A549 (cell line): ENCODE data around the gene TMCO6. TPM values are rescaled to one million over a fixed set of nuclear protein-coding genes. Genes with fewer than 3 reads are reported as not detected.
"Not testable (repeated sequence)": the region's sequence is repeated elsewhere in the genome, so short reads cannot be mapped to it uniquely, and the experiment has no call there.

ENCODE experiments used
- ATAC-seq, 2 experiments: fragments of 200-7000 bp in 1 of 2; fragments of >200 bp in 1 of 2; cut with Nextera tagmentation in 1 of 2; cut with Tn5 transposase in 1 of 2; 3 replicates each; pipeline versions ENCODE4 v1.8.0 to v1.9.1; 2018 to 2020; ENCODE audit warnings: mild to moderate bottlenecking in 1 of 2, moderate library complexity in 1 of 2
- CTCF ChIA-PET: fragments of 300-600 bp; sonication (Branson Sonifier 250); formaldehyde crosslinking; extraction: SDS; loops from one replicate; lab custom pipeline; 2021; ENCODE audit warnings: antibody characterized with exemption, inconsistent platforms; lab: Yijun Ruan, JAX
- POLR2A ChIA-PET: fragments of 350-600 bp; formaldehyde crosslinking; extraction: SDS; loops from one replicate; lab custom pipeline; 2021; ENCODE audit warnings: antibody characterized with exemption, inconsistent platforms; lab: Yijun Ruan, JAX
- DNase-seq, 2 experiments: peaks; one replicate each; pipeline versions ENCODE4 v3.0.0 to v3.0.0-alpha.2; 2011 to 2016; ENCODE audit warnings: low read depth in 1 of 2, low spot score in 1 of 2
- FAIRE-seq: peaks from 2 replicates; lab custom pipeline; 2011; peaks lifted over from hg19 to GRCh38; lab: Jason Lieb, UNC
- H3K27ac ChIP-seq, 2 experiments: fragments of >200 bp; sonication (Bioruptor Twin); formaldehyde crosslinking; 3 replicates each; pipeline ENCODE4 v1.5.1; 2016 to 2017
- H3K4me1 ChIP-seq: fragments of >200 bp; sonication (Bioruptor Twin); formaldehyde crosslinking; 3 replicates; pipeline ENCODE4 v1.6.1; 2016
- H3K4me2 ChIP-seq: fragments of >200 bp; sonication (Bioruptor Twin); formaldehyde crosslinking; 3 replicates; pipeline ENCODE4 v1.6.1; 2016
- H3K4me3 ChIP-seq: fragments of >200 bp; sonication (Bioruptor Twin); formaldehyde crosslinking; 3 replicates; pipeline ENCODE4 v1.5.1; 2016
- H3K9me3 ChIP-seq: fragments of >200 bp; sonication (Bioruptor Twin); formaldehyde crosslinking; 3 replicates; pipeline ENCODE4 v1.6.1; 2016
- ATOH8 ChIP-seq: fragments of 250-450 bp; sonication (Bioruptor Pico); IDR thresholded peaks from 2 replicates; pipeline ENCODE4 v1.5.0; 2020; ENCODE audit warnings: low read depth, mild to moderate bottlenecking, moderate library complexity
- BCL3 ChIP-seq: fragments of >200 bp; sonication (Bioruptor Twin); formaldehyde crosslinking; IDR thresholded peaks from 3 replicates; pipeline ENCODE4 v1.6.1; 2016
- CHD2 ChIP-seq: fragments of 150-350 bp; IDR thresholded peaks from 2 replicates; pipeline ENCODE4 v1.6.1; 2014; ENCODE audit warnings: low read length; ENCODE audit not compliant: partially characterized antibody
- EHF ChIP-seq: fragments of 250-450 bp; sonication (Bioruptor Pico); IDR thresholded peaks from 2 replicates; pipeline ENCODE4 v1.5.0; 2020; ENCODE audit warnings: mild to moderate bottlenecking
- EHMT2 ChIP-seq: fragments of 200-600 bp; sonication (generic); IDR thresholded peaks from 2 replicates; pipeline ENCODE4 v1.6.1; 2016; ENCODE audit warnings: antibody characterized with exemption, low read depth, mild to moderate bottlenecking, moderate library complexity
- EP300 ChIP-seq, 2 experiments: fragments of >200 bp; sonication (Bioruptor Twin); formaldehyde crosslinking; IDR thresholded peaks; 2 replicates in 1 of 2; 3 replicates in 1 of 2; pipeline ENCODE4 v1.6.1; 2016 to 2017
- FOSL2 ChIP-seq, 2 experiments: fragments of 450-650 bp in 1 of 2; fragments of >200 bp in 1 of 2; sonication (Bioruptor Twin) in 1 of 2; formaldehyde crosslinking; IDR thresholded peaks; 2 replicates each; pipeline versions ENCODE4 v1.5.0 to v1.6.1; 2016 to 2020; ENCODE audit warnings: mild to moderate bottlenecking in 1 of 2, moderate library complexity in 1 of 2
- FOXS1 ChIP-seq: fragments of 250-450 bp; sonication (Bioruptor Pico); IDR thresholded peaks from 2 replicates; pipeline ENCODE4 v1.5.0; 2020; ENCODE audit warnings: mild to moderate bottlenecking, moderate library complexity
- GATA3 ChIP-seq: IDR thresholded peaks from 2 replicates; pipeline ENCODE4 v1.6.1; 2012; ENCODE audit warnings: borderline replicate concordance
- HOXB5 ChIP-seq: fragments of 250-450 bp; sonication (Bioruptor Pico); IDR thresholded peaks from 2 replicates; pipeline ENCODE4 v1.5.0; 2020; ENCODE audit warnings: mild to moderate bottlenecking, moderate library complexity
- KDM5A ChIP-seq: fragments of 200-600 bp; sonication (generic); IDR thresholded peaks from 2 replicates; pipeline ENCODE4 v1.6.1; 2016; ENCODE audit warnings: antibody characterized with exemption, mild to moderate bottlenecking
- MAFK ChIP-seq: fragments of 450-650 bp; IDR thresholded peaks from 2 replicates; pipeline ENCODE4 v1.6.1; 2014; ENCODE audit not compliant: partially characterized antibody
- MAZ ChIP-seq: fragments of 150-350 bp; IDR thresholded peaks from 2 replicates; pipeline ENCODE4 v1.6.1; 2014; ENCODE audit warnings: antibody characterized with exemption, low read depth, low read length, borderline replicate concordance
- NPAS2 ChIP-seq: fragments of 250-450 bp; sonication (Bioruptor Pico); IDR thresholded peaks from 2 replicates; pipeline ENCODE4 v1.8.0; 2022; ENCODE audit warnings: mild to moderate bottlenecking, moderate library complexity, borderline replicate concordance
- NR3C1 ChIP-seq: fragments of >200 bp; sonication (Bioruptor Twin); formaldehyde crosslinking; IDR thresholded peaks from 3 replicates; pipeline ENCODE4 v1.6.1; 2017
- POLR2A ChIP-seq: IDR thresholded peaks from 2 replicates; pipeline ENCODE4 v1.6.1; 2012; ENCODE audit warnings: mild to moderate bottlenecking, low read length
- RARB ChIP-seq: fragments of 250-450 bp; sonication (Bioruptor Pico); IDR thresholded peaks from 2 replicates; pipeline ENCODE4 v1.8.0; 2021; ENCODE audit warnings: mild to moderate bottlenecking, moderate library complexity
- RFX5 ChIP-seq: fragments of 450-650 bp; IDR thresholded peaks from 2 replicates; pipeline ENCODE4 v1.7.1; 2014; ENCODE audit warnings: antibody characterized with exemption, mild to moderate bottlenecking, moderate library complexity
- SMC3 ChIP-seq: fragments of >200 bp; sonication (Bioruptor Twin); formaldehyde crosslinking; IDR thresholded peaks from 3 replicates; pipeline ENCODE4 v1.6.1; 2018; ENCODE audit warnings: inconsistent platforms
- ZC3H11A ChIP-seq: fragments of 450-650 bp; IDR thresholded peaks from 2 replicates; pipeline ENCODE4 v1.6.1; 2014; ENCODE audit warnings: antibody characterized with exemption, mild to moderate bottlenecking
- ZFP36 ChIP-seq: fragments of 450-650 bp; IDR thresholded peaks from 2 replicates; pipeline ENCODE4 v1.6.1; 2014; ENCODE audit warnings: borderline replicate concordance; ENCODE audit not compliant: partially characterized antibody
- ZSCAN20 ChIP-seq: fragments of 250-450 bp; sonication (Bioruptor Pico); IDR thresholded peaks from 2 replicates; pipeline ENCODE4 v1.8.0; 2022; ENCODE audit warnings: mild to moderate bottlenecking, moderate library complexity
- whole genome bisulfite sequencing: methylation state at CpG from one replicate; pipeline ENCODE4 v1.1.6; 2017; ENCODE audit errors: missing lambda C conversion rate; 5-methylcytosine and 5-hydroxymethylcytosine counted together
- polyA plus RNA-seq, 4 experiments: library from polyadenylated mRNA; depleted of rRNA in 3 of 4; stranded (reverse); fragments of >200 nt; fragmentation: RNase III in 1 of 4; extraction: RNeasy Plus Mini Kit Qiagen cat#74134 plus additional on column Dnase treatment in 1 of 4; gene quantifications; 2 replicates in 3 of 4; 3 replicates in 1 of 4; pipeline ENCODE4 v1.2.3, GENCODE V29; 2011 to 2017
- TF ChIP-seq, protein P1 (sequence below): fragments of 150-350 bp; IDR thresholded peaks from 2 replicates; pipeline ENCODE4 v1.6.1; 2014; ENCODE audit warnings: low read depth, mild to moderate bottlenecking, low read length
- TF ChIP-seq, protein P2 (sequence below): IDR thresholded peaks from 2 replicates; pipeline ENCODE4 v1.6.1; 2012
- TF ChIP-seq, protein P3 (sequence below): fragments of >200 bp; sonication (Bioruptor Twin); formaldehyde crosslinking; IDR thresholded peaks from 2 replicates; pipeline ENCODE4 v1.6.1; 2016

The TMCO6 gene
- polyA plus RNA-seq, 2 of the 4 experiments (the other 2 are of a cell fraction): 11.8 to 16.1 TPM

GRCh38 chr5:140596321-140596741 lies 42.9 kb upstream of the TMCO6 start:
- FAIRE-seq (no peak), DNase-seq (no peak), ATAC-seq (no peak)
- no peak overlapping the region for H3K4me2 ChIP-seq
- H3K27ac ChIP-seq: no peak overlapping the region
- ChIA-PET CTCF (interaction anchor here (1.0 kb wide), 1 partner anchor 15 kb away, joined by 3 read pairs; no protein-coding TSS in a partner anchor), POLR2A (no interaction called here)
- H3K4me3 ChIP-seq: no peak overlapping the region
- no peaks in the 10 kb centered on the region for H3K4me1 ChIP-seq
- WGBS: 82% methylated on average over 1 of the region's 1 CpG
- H3K9me3 ChIP-seq: no peaks in the 10 kb centered on the region
- TF ChIP-seq EHMT2 (no peak), ZSCAN20 (no peak), EP300 (IDR thresholded peaks at IDR 0.05) (no peak), EHF (CRISPR knock-in tag) (no peak)
- TF ChIP-seq, protein P1, sequence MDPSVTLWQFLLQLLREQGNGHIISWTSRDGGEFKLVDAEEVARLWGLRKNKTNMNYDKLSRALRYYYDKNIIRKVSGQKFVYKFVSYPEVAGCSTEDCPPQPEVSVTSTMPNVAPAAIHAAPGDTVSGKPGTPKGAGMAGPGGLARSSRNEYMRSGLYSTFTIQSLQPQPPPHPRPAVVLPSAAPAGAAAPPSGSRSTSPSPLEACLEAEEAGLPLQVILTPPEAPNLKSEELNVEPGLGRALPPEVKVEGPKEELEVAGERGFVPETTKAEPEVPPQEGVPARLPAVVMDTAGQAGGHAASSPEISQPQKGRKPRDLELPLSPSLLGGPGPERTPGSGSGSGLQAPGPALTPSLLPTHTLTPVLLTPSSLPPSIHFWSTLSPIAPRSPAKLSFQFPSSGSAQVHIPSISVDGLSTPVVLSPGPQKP: no peak

- H3K9me3 ChIP-seq: no peaks in the 10 kb centered on the region
- H3K4me2 ChIP-seq: no peak overlapping the region
- DNase-seq (no peak), FAIRE-seq (no peak), ATAC-seq (no peak)
- H3K4me1 ChIP-seq: no peaks in the 10 kb centered on the region
- no peak for TF ChIP-seq KDM5A
- ChIA-PET CTCF (no interaction called here), POLR2A (no interaction called here)
- H3K4me3 ChIP-seq: no peak overlapping the region
- H3K27ac ChIP-seq: no peak overlapping the region
- 82% methylated on average over 2 of the region's 2 CpGs for WGBS
These were observed 40.4 kb upstream of the TMCO6 start for GRCh38 chr5:140598836-140599235.

- ATAC-seq: no peak
- Histone ChIP-seq H3K4me1 (no peaks in the 10 kb centered on the region), H3K4me2 (no peak overlapping the region), H3K9me3 (no peaks in the 10 kb centered on the region), H3K27ac (no peak overlapping the region), H3K4me3 (no peak overlapping the region)
- CTCF ChIA-PET: interaction anchor here (1.3 to 1.7 kb wide), 2 partner anchors 9 to 228 kb away, joined by 3 to 4 read pairs; no protein-coding TSS in a partner anchor
- no peak for FAIRE-seq
- DNase-seq: no peak
- POLR2A ChIA-PET: no interaction called here
- TF ChIP-seq NR3C1: no peak
- TF ChIP-seq, protein P2, sequence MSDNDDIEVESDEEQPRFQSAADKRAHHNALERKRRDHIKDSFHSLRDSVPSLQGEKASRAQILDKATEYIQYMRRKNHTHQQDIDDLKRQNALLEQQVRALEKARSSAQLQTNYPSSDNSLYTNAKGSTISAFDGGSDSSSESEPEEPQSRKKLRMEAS: no peak
These were observed 39.2 kb upstream of the TMCO6 start for GRCh38 chr5:140600096-140600495.

- FAIRE-seq: no peak
- TF ChIP-seq, protein P3, sequence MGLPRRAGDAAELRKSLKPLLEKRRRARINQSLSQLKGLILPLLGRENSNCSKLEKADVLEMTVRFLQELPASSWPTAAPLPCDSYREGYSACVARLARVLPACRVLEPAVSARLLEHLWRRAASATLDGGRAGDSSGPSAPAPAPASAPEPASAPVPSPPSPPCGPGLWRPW: no peak
- no peak for TF ChIP-seq SMC3
- no peak for TF ChIP-seq POLR2A
- no peak for TF ChIP-seq GATA3
- TF ChIP-seq HOXB5 (CRISPR knock-in tag): no peak
- TF ChIP-seq ZFP36: no peak
- TF ChIP-seq MAZ: no peak
- no peak for TF ChIP-seq ZC3H11A
- TF ChIP-seq NPAS2 (CRISPR knock-in tag): no peak
- TF ChIP-seq, protein P1: no peak
- no peak for TF ChIP-seq MAFK
- no peak for TF ChIP-seq RFX5
- TF ChIP-seq RARB (CRISPR knock-in tag): no peak
- no peak for TF ChIP-seq FOSL2 (IDR thresholded peaks at IDR 0.05)
- no peak for TF ChIP-seq FOSL2 (CRISPR knock-in tag; IDR thresholded peaks at IDR 0.05)
- no peak for TF ChIP-seq FOXS1 (CRISPR knock-in tag)
- TF ChIP-seq BCL3: no peak
- TF ChIP-seq ATOH8 (CRISPR knock-in tag): no peak
- TF ChIP-seq, protein P2: no peak
- no peak for TF ChIP-seq CHD2
- H3K4me3 ChIP-seq: no peak overlapping the region
- ChIA-PET CTCF (no interaction called here), POLR2A (no interaction called here)
- 0 out of 3 replicates have a peak, but pooled peaks cover 3% of the 10 kb centered on the region for H3K4me1 ChIP-seq
- WGBS: 53% methylated on average over 4 of the region's 4 CpGs
- no peak overlapping the region for H3K27ac ChIP-seq
- H3K9me3 ChIP-seq: no peaks in the 10 kb centered on the region
- H3K4me2 ChIP-seq: no peak overlapping the region
- DNase-seq: no peak
- ATAC-seq: no peak
These were observed 37.1 kb upstream of the TMCO6 start for GRCh38 chr5:140602147-140602546.

DNA sequence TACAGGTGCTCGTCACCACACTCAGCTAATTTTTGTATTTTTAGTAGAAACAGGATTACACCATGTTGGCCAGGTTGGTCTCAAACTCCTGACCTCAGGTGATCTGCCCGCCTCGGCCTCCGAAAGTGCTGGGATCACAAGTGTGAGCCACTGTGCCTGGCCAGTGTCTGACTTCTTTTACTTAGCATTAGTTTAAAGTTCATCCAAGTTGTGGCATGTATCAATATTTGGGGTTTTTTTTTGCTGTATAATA lies 35.9 kb upstream of the TMCO6 start:
- H3K4me3 ChIP-seq, H3K4me2 ChIP-seq, FAIRE-seq, H3K4me1 ChIP-seq, H3K27ac ChIP-seq, H3K9me3 ChIP-seq, POLR2A ChIA-PET, CTCF ChIA-PET, ATAC-seq, DNase-seq: not testable (repeated sequence)
- WGBS: 85% methylated on average over 4 of the region's 4 CpGs
